ENCODE measurements around the gene MARVELD3. TPM values are rescaled to one million over a fixed set of nuclear protein-coding genes. Genes with fewer than 3 reads are reported as not detected.

MARVELD3 gene
- total and polyA plus RNA-seq, 4 donors: 3.6 to 9.3 (median 8.2) TPM

GRCh38 chr16:71628810-71629209 is 2.8 kb downstream of the MARVELD3 start:
- DNase-seq: peak; percentile 45 to 70 (median 56)
- ATAC-seq (ENCODE audit: insufficient read depth, low FRiP score): no peak
- Histone ChIP-seq H3K36me3 (ENCODE audit: control insufficient read depth in 4 of 4, insufficient read depth in 4 of 4, low read length in 4 of 4) (no peaks in the 10 kb centered on the region), H3K9me3 (ENCODE audit: control insufficient read depth in 4 of 4, insufficient read depth in 3 of 4, low read length in 3 of 4) (peaks cover 0 to 3% (median 0%) of the 10 kb centered on the region in 4 donors), H3K4me3 (no peak overlapping the region), H3K9ac (ENCODE audit: insufficient read depth in 1 of 2, low read length in 2 of 2) (no peak overlapping the region), H3K4me1 (ENCODE audit: control insufficient read depth in 5 of 5, insufficient read depth in 5 of 5, low read length in 5 of 5) (peaks cover 0 to 13% (median 0%) of the 10 kb centered on the region in 5 donors), H3K27me3 (ENCODE audit: control insufficient read depth in 3 of 3, insufficient read depth in 3 of 3, low read length in 2 of 3) (peaks cover 4 to 27% (median 19%) of the 10 kb centered on the region in 3 donors), H3K27ac (ENCODE audit: low read depth in 1 of 2, low read length in 1 of 2) (no peak overlapping the region)
- TF ChIP-seq, protein P1, sequence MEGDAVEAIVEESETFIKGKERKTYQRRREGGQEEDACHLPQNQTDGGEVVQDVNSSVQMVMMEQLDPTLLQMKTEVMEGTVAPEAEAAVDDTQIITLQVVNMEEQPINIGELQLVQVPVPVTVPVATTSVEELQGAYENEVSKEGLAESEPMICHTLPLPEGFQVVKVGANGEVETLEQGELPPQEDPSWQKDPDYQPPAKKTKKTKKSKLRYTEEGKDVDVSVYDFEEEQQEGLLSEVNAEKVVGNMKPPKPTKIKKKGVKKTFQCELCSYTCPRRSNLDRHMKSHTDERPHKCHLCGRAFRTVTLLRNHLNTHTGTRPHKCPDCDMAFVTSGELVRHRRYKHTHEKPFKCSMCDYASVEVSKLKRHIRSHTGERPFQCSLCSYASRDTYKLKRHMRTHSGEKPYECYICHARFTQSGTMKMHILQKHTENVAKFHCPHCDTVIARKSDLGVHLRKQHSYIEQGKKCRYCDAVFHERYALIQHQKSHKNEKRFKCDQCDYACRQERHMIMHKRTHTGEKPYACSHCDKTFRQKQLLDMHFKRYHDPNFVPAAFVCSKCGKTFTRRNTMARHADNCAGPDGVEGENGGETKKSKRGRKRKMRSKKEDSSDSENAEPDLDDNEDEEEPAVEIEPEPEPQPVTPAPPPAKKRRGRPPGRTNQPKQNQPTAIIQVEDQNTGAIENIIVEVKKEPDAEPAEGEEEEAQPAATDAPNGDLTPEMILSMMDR (IDR thresholded peaks at IDR 0.05; ENCODE audit: control extremely low read depth, extremely low read depth): no peak
- WGBS, 2 donors: 37 to 39% methylated on average over 5 of the region's 5 CpGs

DNA sequence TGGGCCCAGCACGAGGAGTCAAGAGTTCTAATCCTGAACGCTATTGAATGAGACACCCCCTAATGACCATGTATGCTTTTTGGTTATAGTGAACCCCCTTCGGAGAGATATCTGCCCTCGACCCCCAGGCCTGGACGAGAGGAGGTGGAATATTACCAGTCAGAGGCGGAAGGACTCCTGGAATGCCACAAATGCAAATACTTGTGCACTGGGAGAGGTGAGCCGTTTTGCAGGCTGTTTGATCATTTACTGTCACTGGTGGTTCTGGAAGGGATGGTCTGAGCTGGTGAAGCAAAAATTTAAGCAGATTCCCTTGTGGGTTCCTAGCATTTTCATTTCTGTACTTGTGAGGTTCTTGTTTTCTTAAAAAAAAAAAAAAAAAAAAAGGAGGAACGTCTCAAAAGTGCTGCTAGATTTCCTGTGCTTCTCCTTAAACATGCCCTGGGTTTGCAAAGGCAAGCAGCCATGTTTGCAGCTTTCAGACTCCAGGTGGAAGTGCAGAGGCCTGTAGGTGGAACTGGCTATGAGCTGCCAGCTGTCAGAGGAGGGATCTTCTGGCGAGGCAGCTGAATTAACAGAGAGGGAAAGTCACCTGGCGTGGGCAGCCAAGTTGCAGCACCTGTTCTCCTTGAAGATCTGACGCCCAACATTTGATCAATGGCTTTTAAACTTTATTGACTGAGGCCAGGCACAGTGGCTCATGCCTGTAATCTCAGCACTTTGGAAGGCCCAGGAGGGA is 3.5 kb downstream of the MARVELD3 start:
- no peak for ATAC-seq (ENCODE audit: insufficient read depth, low FRiP score)
- Histone ChIP-seq H3K36me3 (ENCODE audit: control insufficient read depth in 4 of 4, insufficient read depth in 4 of 4, low read length in 4 of 4) (peaks cover 0 to 2% (median 0%) of the 10 kb centered on the region in 4 donors), H3K27me3 (ENCODE audit: control insufficient read depth in 3 of 3, insufficient read depth in 3 of 3, low read length in 2 of 3) (peaks cover 4 to 27% (median 14%) of the 10 kb centered on the region in 3 donors), H3K9me3 (ENCODE audit: control insufficient read depth in 4 of 4, insufficient read depth in 3 of 4, low read length in 3 of 4) (peaks cover 0 to 3% (median 0%) of the 10 kb centered on the region in 4 donors), H3K4me3 (no peak overlapping the region), H3K9ac (ENCODE audit: insufficient read depth in 1 of 2, low read length in 2 of 2) (no peak overlapping the region), H3K27ac (ENCODE audit: low read depth in 1 of 2, low read length in 1 of 2) (no peak overlapping the region), H3K4me1 (ENCODE audit: control insufficient read depth in 5 of 5, insufficient read depth in 5 of 5, low read length in 5 of 5) (peaks cover 0 to 13% (median 0%) of the 10 kb centered on the region in 5 donors)
- 69 to 76% methylated on average over 11 of the region's 11 CpGs for WGBS, 2 donors
- TF ChIP-seq, protein P1 (IDR thresholded peaks at IDR 0.05; ENCODE audit: control extremely low read depth, extremely low read depth): no peak
- no peak for DNase-seq

- WGBS, 2 donors: 82 to 90% methylated on average over 4 of the region's 4 CpGs
- TF ChIP-seq, protein P1 (IDR thresholded peaks at IDR 0.05; ENCODE audit: control extremely low read depth, extremely low read depth): no peak
- ATAC-seq (ENCODE audit: insufficient read depth, low FRiP score) (no peak), DNase-seq (peak in 1 of 3 donors; percentile 9)
- H3K9ac ChIP-seq (ENCODE audit: insufficient read depth in 1 of 2, low read length in 2 of 2): no peak overlapping the region
- peaks cover 0 to 2% (median 0%) of the 10 kb centered on the region in 4 donors for H3K36me3 ChIP-seq (ENCODE audit: control insufficient read depth in 4 of 4, insufficient read depth in 4 of 4, low read length in 4 of 4)
- peaks cover 2 to 14% (median 5%) of the 10 kb centered on the region in 3 donors for H3K27me3 ChIP-seq (ENCODE audit: control insufficient read depth in 3 of 3, insufficient read depth in 3 of 3, low read length in 2 of 3)
- H3K4me3 ChIP-seq: no peak overlapping the region
- no peaks in the 10 kb centered on the region for H3K9me3 ChIP-seq (ENCODE audit: control insufficient read depth in 4 of 4, insufficient read depth in 3 of 4, low read length in 3 of 4)
- no peak overlapping the region for H3K27ac ChIP-seq (ENCODE audit: low read depth in 1 of 2, low read length in 1 of 2)
- H3K4me1 ChIP-seq (ENCODE audit: control insufficient read depth in 5 of 5, insufficient read depth in 5 of 5, low read length in 5 of 5): peaks cover 0 to 13% (median 0%) of the 10 kb centered on the region in 5 donors
Observed at GRCh38 chr16:71630808-71631207, 4.8 kb downstream of the MARVELD3 start.

Data from lung (tissue), 12 donors.